ENCODE measurements around the gene RNGTT.
"Not testable (repeated sequence)": the region's sequence is repeated elsewhere in the genome, so short reads cannot be mapped to it uniquely, and the experiment has no call there.

DNA sequence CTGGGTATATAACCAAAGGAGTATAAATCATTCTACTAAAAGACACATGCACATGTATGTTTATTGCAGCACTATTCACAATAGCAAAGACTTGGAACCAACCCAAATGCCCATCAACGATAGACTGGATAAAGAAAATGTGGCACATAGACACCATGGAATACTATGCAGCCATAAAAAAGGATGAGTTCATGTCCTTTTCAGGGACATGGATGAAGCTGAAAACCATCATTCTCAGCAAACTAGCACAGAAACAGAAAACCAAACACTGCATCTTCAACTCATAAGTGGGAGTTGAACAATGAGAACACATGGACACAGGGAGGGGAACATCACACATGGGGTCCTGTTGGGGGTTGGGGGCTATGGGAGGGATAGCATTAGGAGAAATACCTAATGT lies 130.3 kb downstream of the RNGTT start:
- TF ChIP-seq, protein P1, sequence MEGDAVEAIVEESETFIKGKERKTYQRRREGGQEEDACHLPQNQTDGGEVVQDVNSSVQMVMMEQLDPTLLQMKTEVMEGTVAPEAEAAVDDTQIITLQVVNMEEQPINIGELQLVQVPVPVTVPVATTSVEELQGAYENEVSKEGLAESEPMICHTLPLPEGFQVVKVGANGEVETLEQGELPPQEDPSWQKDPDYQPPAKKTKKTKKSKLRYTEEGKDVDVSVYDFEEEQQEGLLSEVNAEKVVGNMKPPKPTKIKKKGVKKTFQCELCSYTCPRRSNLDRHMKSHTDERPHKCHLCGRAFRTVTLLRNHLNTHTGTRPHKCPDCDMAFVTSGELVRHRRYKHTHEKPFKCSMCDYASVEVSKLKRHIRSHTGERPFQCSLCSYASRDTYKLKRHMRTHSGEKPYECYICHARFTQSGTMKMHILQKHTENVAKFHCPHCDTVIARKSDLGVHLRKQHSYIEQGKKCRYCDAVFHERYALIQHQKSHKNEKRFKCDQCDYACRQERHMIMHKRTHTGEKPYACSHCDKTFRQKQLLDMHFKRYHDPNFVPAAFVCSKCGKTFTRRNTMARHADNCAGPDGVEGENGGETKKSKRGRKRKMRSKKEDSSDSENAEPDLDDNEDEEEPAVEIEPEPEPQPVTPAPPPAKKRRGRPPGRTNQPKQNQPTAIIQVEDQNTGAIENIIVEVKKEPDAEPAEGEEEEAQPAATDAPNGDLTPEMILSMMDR (IDR thresholded peaks at IDR 0.05): not testable (repeated sequence)
- TF ChIP-seq POLR2A (IDR thresholded peaks at IDR 0.05): not testable (repeated sequence)

Measured in vagina (tissue), 2 donors.